ENCODE data around the gene MTFP1. TPM values are rescaled to one million over a fixed set of nuclear protein-coding genes. Genes with fewer than 3 reads are reported as not detected.
"Not testable (repeated sequence)": the region's sequence is repeated elsewhere in the genome, so short reads cannot be mapped to it uniquely, and the experiment has no call there.

The MTFP1 gene, protein sequence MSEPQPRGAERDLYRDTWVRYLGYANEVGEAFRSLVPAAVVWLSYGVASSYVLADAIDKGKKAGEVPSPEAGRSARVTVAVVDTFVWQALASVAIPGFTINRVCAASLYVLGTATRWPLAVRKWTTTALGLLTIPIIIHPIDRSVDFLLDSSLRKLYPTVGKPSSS
- total RNA-seq (2014; rRNA removed; shearing (Covaris generic)) = 16.6 and 17.1 TPM in 2 replicates

DNA sequence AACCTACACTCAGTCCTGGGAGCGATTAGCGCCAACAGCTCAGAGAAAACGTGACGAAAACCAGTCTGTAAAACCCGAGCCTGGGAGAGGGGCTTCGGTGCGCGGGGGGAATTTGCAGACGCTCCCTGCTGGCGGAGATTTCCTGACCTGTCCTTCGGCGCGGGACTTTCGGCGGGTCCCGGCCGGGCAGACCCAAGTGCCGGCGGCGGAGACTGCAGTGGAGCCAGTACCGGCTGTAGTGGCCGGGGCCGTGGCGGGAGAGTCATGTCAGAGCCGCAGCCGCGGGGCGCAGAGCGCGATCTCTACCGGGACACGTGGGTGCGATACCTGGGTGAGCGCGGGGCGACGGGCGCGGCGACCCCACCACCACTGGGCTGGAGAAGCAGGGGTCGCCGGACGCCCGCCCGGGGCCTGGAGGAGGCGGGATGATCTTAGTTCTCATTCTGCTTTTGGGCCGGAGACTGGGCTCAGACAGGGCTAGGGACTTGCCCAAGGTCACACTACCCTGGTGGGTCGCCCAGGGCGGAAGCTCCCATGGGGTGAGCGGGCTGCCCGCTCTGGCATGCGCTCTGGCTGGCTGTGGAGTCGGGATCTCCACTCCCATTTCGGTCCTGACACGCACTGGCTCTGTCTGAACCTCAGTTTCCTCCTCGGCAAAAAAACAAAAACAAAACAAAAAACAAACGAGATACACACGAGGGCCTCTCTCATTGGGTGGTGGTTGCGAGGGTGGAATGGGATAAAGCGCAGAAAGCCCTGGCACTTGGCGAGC lies at the start of gene MTFP1:
TSS of gene MTFP1 (plus strand) at position 153 of the 772 bp plus-strand sequence. CDS start at position 265, 112 bp downstream.
- DNase-seq (ENCODE audit: low spot score) = no peak

DNA sequence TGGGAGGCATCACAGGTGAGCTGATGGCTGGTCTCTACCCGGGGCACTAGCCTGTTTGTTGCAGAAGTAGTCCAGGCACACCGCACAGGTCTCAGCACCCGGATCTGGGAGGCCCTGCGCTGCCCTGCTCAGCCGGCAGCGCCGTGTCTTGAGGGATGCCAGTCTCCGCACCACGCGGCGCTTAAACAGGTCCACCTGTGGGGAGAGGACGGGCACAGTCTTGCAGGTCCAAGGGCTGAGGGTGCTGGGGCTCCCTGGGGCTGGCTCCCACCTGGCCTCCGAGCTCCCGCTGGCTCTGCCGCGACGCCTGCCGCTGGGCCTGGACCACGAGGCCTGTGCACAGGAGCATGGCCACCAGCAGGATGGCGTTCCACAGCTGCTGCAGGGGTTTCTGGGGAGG lies 45.6 kb upstream of the MTFP1 start:
- DNase-seq (ENCODE audit: low spot score) = no peak

GRCh38 chr22:30381264-30381663 lies 44.3 kb upstream of the MTFP1 start:
- DNase-seq (ENCODE audit: low spot score) = no peak

- DNase-seq (ENCODE audit: low spot score) = no peak
Measured at GRCh38 chr22:30382340-30382739, 43.2 kb upstream of the MTFP1 start.

GRCh38 chr22:30383061-30383460 lies 42.5 kb upstream of the MTFP1 start:
- no peak for DNase-seq (ENCODE audit: low spot score)

GRCh38 chr22:30385942-30386341 lies 39.6 kb upstream of the MTFP1 start:
- DNase-seq (ENCODE audit: low spot score) = no peak

- no peak for DNase-seq (ENCODE audit: low spot score)
Measured at GRCh38 chr22:30386608-30386959, 39.0 kb upstream of the MTFP1 start.

GRCh38 chr22:30386960-30387827 lies 38.4 kb upstream of the MTFP1 start, which contains the start of gene RNF215:
Gene RNF215, minus strand, starts transcription at chr22:30387411. Its CDS starts 98 bp downstream, at chr22:30387313.
- DNase-seq (ENCODE audit: low spot score) = peak; percentile 34

DNA sequence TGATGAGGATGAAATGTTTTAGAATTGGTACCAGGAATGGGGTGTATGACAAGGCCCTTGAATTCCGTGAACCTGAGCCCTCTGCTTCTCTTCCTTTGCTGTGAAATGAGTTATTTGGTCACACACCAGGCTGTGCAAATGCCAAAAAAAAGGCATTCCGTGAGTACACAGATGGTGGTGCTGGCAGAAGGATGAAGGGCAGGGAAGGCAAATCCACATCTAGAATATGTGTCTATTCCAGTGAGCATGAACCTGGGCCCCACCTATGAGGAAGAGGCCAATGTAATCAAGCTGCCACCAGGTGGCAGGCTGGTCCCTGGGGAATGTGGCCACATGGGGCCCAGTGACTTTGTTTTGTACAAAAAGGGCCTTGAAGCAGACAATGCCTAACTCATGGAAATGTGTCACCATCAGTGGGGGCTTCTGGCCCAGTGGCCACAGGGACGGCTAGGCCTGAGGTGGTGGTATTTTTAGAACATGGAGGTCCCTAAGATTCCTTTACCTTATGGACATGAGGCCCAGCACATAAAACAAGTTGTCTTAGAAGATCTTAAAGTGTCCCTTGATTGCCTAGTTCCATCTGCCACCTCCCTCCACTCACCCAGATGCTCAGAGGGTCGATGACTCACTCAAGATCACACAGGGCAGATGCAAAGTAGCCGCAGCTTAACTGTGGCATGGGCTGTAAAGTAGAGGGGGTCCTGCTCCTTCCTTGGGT lies 34.4 kb upstream of the MTFP1 start:
- peak; percentile 57 for DNase-seq (ENCODE audit: low spot score)

DNA sequence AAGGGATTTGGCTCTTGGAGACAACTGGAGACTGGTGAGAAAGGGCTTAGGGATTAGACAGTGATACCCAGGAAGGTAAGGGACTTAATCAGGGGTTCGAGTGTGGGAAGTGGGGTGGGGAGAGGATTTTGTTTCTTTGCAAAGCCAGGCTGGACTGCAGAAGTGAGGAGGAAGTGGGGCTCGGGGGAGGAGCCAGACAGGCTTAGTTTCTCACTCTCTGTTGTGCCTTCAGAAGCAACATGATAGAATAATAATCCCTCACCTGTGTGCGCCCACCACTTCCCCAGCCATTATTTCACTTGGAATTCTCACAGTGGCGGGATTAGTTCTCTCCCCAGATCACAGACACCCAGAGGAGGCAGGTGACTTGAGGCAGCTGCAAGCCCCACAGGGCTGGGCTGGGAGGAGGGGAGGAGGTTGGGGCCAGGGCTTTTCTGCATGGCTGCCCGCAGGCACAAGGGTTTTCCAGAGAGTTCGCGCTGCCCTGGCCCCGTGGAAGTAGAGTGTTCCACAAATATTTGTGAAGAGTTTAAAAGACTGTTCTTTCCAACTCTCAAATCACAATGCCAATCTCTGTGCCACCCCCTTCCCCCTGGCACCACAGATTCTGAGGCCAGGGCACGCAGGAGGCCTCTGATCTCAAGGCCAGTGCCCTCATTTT lies 32.8 kb upstream of the MTFP1 start:
- no peak for DNase-seq (ENCODE audit: low spot score)

DNA sequence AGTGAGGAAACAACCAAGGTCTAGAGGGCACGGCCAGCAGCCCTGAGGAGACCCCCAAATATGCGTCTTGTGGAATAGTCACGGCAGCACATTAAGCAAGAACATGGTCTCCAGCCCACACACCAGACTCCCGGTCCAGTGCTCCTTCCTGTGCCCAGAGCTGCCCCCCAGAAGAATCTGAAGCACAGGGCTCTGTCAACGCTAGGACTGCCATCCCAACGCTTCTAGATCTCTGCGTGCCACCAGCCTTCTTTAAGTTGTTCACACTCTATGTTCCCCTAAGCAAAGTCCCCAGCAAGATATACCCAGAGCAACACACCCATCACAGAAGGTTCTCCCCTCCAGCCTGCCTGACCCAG lies 32.3 kb upstream of the MTFP1 start:
- no peak for DNase-seq (ENCODE audit: low spot score)

DNA sequence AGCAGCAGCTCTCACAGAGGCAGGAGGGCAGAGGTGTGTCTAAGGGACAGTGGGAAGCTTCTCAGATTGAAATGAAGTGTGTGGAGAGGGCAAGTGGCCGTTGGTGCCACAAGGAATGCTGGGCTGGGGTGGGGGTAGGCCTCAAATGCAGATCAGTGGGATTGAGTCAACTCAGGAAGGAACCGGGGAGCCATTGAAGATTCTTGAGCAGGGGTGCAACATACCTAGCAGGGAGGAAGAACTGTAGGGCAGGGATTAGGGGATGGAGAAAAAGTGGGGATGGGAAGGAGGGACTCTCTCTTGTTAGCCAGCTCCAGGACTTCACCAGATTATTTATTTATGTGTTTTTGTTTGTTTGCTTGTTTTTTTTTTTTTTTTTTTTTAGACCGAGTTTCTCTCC lies 31.7 kb upstream of the MTFP1 start:
- DNase-seq (ENCODE audit: low spot score) = no peak

- no peak for DNase-seq (ENCODE audit: low spot score)
Measured at GRCh38 chr22:30396871-30397655, 28.5 kb upstream of the MTFP1 start, which contains the start of gene SEC14L2. Gene SEC14L2, plus strand, starts transcription at chr22:30397018. Its CDS starts 99 bp downstream, at chr22:30397117.

- DNase-seq (ENCODE audit: low spot score) = no peak
Measured at GRCh38 chr22:30397656-30398635, 27.6 kb upstream of the MTFP1 start.

GRCh38 chr22:30398685-30399680 lies 26.6 kb upstream of the MTFP1 start:
- DNase-seq (ENCODE audit: low spot score) = no peak

DNA sequence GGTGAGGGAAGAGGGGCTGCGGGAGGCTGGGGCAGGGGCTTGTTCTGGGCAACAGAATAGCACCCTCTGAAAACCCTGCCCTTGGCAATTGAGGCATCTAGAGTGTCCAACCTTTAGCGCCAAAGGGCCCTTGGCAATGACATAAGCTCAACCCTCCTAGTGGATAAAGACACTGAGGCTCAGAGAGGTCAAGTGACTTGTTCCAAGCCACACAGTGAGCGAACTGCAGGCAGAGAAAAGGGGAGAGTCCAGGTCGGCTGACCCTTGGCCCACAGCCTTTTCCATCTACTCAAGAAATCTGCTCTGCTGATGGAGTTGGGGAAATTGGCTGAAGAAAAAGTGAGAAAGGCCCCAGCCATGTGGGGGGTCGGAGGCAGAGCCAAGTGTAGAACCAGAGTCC lies 25.9 kb upstream of the MTFP1 start:
- no peak for DNase-seq (ENCODE audit: low spot score)

DNA sequence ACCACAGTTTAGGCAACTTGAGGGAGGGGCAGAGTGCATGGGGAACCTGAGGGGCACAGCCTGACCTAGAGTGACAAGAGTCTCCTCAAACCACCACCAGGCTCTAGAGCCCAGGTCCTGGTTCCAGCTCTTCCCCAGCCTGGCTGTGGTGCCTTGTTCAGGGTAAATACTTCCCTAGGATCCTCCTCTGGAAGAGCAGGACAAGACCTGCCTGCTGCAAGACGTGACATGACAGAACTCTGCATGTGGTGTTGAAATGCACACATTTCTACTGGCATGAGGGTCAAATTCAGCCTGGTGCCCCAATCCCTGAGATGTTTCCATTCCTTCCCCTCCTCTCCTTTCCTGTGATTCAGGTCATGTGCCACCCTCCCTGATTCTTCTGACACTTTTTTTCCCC lies 25.4 kb upstream of the MTFP1 start:
- DNase-seq (ENCODE audit: low spot score) = no peak

DNA sequence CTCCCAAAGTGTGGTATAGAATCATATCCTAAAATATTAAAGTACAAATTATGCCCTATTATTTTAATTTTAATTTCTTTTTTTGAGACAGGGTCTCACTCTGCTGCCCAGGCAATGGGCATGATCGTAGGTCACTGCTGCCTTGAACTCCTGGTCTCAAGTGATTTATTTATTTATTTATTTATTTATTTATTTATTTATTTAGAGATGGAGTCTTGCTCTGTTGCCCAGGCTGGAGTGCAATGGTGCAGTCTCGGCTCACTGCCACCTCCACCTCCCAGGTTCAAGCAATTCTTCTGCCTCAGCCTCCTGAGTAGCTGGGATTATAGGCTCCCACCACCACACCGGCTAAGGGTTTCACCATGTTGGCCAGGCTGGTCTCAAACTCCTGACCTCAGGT lies 24.5 kb upstream of the MTFP1 start:
- DNase-seq (ENCODE audit: low spot score) = not testable (repeated sequence)
